ENCODE results near the gene CD82.
"Not testable (repeated sequence)": the region's sequence is repeated elsewhere in the genome, so short reads cannot be mapped to it uniquely, and the experiment has no call there.

Gene CD82

GRCh38 chr11:44659641-44660040 is 94.2 kb downstream of the CD82 start:
- TF ChIP-seq SNAI2 (CRISPR knock-in tag; IDR thresholded peaks at IDR 0.05), result no peak
- no peak for TF ChIP-seq ZC3H10 (CRISPR knock-in tag; IDR thresholded peaks at IDR 0.05)
- no peak for TF ChIP-seq GLIS3 (CRISPR knock-in tag; IDR thresholded peaks at IDR 0.05)
- no peak for TF ChIP-seq ESRRG (CRISPR knock-in tag; IDR thresholded peaks at IDR 0.05)
- no peak for TF ChIP-seq TCF4 (CRISPR knock-in tag; IDR thresholded peaks at IDR 0.05; ENCODE audit: borderline replicate concordance)
- TF ChIP-seq CREB5 (CRISPR knock-in tag; IDR thresholded peaks at IDR 0.05; ENCODE audit: low read depth), result no peak
- no peak for TF ChIP-seq ZNF70 (CRISPR knock-in tag; IDR thresholded peaks at IDR 0.05)
- TF ChIP-seq BACH2 (CRISPR knock-in tag; IDR thresholded peaks at IDR 0.05; ENCODE audit: borderline replicate concordance), result no peak
- TF ChIP-seq ZFP3 (CRISPR knock-in tag; IDR thresholded peaks at IDR 0.05), result no peak
- no peak for TF ChIP-seq RARB (CRISPR knock-in tag; IDR thresholded peaks at IDR 0.05)
- no peak for TF ChIP-seq POU6F1 (CRISPR knock-in tag; IDR thresholded peaks at IDR 0.05; ENCODE audit: borderline replicate concordance, low read depth)
- TF ChIP-seq ZNF8 (CRISPR knock-in tag; IDR thresholded peaks at IDR 0.05), result no peak
- no peak for TF ChIP-seq CSRNP3 (CRISPR knock-in tag; IDR thresholded peaks at IDR 0.05)
- no peak for TF ChIP-seq OSR1 (CRISPR knock-in tag; IDR thresholded peaks at IDR 0.05)
- TF ChIP-seq ZNF565 (CRISPR knock-in tag; conservative IDR thresholded peaks at IDR 0.05; ENCODE audit: low read depth), result no peak
- TF ChIP-seq ARNTL (CRISPR knock-in tag; IDR thresholded peaks at IDR 0.05; ENCODE audit: borderline replicate concordance, low read depth), result no peak
- no peak for TF ChIP-seq ISL1 (CRISPR knock-in tag; IDR thresholded peaks at IDR 0.05)
- ATAC-seq, result no peak

GRCh38 chr11:44660535-44660934 is 95.1 kb downstream of the CD82 start:
- not testable (repeated sequence) for ATAC-seq

- TF ChIP-seq ARNTL (CRISPR knock-in tag; IDR thresholded peaks at IDR 0.05; ENCODE audit: borderline replicate concordance, low read depth) (no peak), CSDC2 (CRISPR knock-in tag; IDR thresholded peaks at IDR 0.05) (no peak), SNAI2 (CRISPR knock-in tag; IDR thresholded peaks at IDR 0.05) (no peak), TCF4 (CRISPR knock-in tag; IDR thresholded peaks at IDR 0.05; ENCODE audit: borderline replicate concordance) (no peak), TOX (CRISPR knock-in tag; IDR thresholded peaks at IDR 0.05; ENCODE audit: borderline replicate concordance) (no peak), GLIS3 (CRISPR knock-in tag; IDR thresholded peaks at IDR 0.05) (no peak), RARB (CRISPR knock-in tag; IDR thresholded peaks at IDR 0.05) (no peak), PPARA (CRISPR knock-in tag; IDR thresholded peaks at IDR 0.05; ENCODE audit: borderline replicate concordance) (no peak)
- ATAC-seq, result no peak
Measured at GRCh38 chr11:44661311-44661717, 95.9 kb downstream of the CD82 start.

Data from SK-N-SH treated with all-trans-retinoic acid at 6 μM for 48 hours (cell line).